ENCODE results near the gene SCGN. TPM values are rescaled to one million over a fixed set of nuclear protein-coding genes. Genes with fewer than 3 reads are reported as not detected.

Gene SCGN
- total and polyA plus RNA-seq, 2 of the 13 experiments (the other 11 are each of a cell fraction or from before 2014, with no cell fraction given), result 2.9 to 29.0 TPM

GRCh38 chr6:25669413-25669812, 17.4 kb downstream of the SCGN start:
- TF ChIP-seq ZNF430 (CRISPR knock-in tag; IDR thresholded peaks at IDR 0.05), result no peak
- DNase-seq (ENCODE audit: low spot score) (no peak), FAIRE-seq (no peak), ATAC-seq (no peak)
- H3K27me3 ChIP-seq (ENCODE audit: control insufficient read depth in 1 of 2, insufficient read depth in 2 of 2, low read length in 2 of 2), result peaks cover 0 to 1% of the 10 kb centered on the region in 2 experiments; a peak in 1 of 5 replicates
- no peaks in the 10 kb centered on the region for H3K9me3 ChIP-seq (ENCODE audit: low read length)
- intact Hi-C loops (cut with micrococcal nuclease; ENCODE audit: unreplicated experiment) (no loop called here), in situ Hi-C loops (cut with HindIII; ENCODE audit: extremely low pct_ligation_motif_present, low pct_unique_long_range_greater_than_20kb) (no loop called here)
- no peak overlapping the region for H3K9ac ChIP-seq (ENCODE audit: insufficient read depth, low read depth, low read length)
- H3K27ac ChIP-seq (ENCODE audit: extremely low read length, insufficient read depth, low read length), result no peak overlapping the region
- peaks cover 43% of the 10 kb centered on the region for H3K4me1 ChIP-seq (ENCODE audit: insufficient read depth, low read length)
- WGBS (ENCODE audit: low lambda C conversion rate), result 93% methylated on average over 5 of the region's 5 CpGs
- H3K4me2 ChIP-seq (ENCODE audit: low read depth, low read length), result no peak overlapping the region
- no peak overlapping the region for H3K4me3 ChIP-seq (replicated peaks in 1 of 3; ENCODE audit: insufficient read depth in 1 of 3, low read depth in 2 of 3, low read length in 3 of 3)
- H4K20me1 ChIP-seq (ENCODE audit: insufficient read depth, low read length), result no peaks in the 10 kb centered on the region
- POLR2A ChIA-PET, result interaction anchor here (0.7 kb wide), 1 partner anchor 194 kb away, joined by 3 read pairs; no protein-coding TSS in a partner anchor
- BruUV-seq (replicated peaks), result no TSS peak
- no peak overlapping the region for H2AFZ ChIP-seq (ENCODE audit: low read length)
- H3K36me3 ChIP-seq (replicated peaks in 1 of 2; ENCODE audit: control insufficient read depth in 1 of 2, insufficient read depth in 2 of 2, low read length in 2 of 2), result no peaks in the 10 kb centered on the region
- CTCF ChIA-PET (ENCODE audit: low intra/inter-chr PET ratio, low total read pairs), result no interaction called here
- H3K79me2 ChIP-seq (ENCODE audit: insufficient read depth, low read length), result no peaks in the 10 kb centered on the region

- H3K4me2 ChIP-seq (ENCODE audit: low read depth, low read length), result no peak overlapping the region
- peaks cover 0 to 1% of the 10 kb centered on the region in 2 experiments; a peak in 1 of 5 replicates for H3K27me3 ChIP-seq (ENCODE audit: control insufficient read depth in 1 of 2, insufficient read depth in 2 of 2, low read length in 2 of 2)
- no peaks in the 10 kb centered on the region for H3K9me3 ChIP-seq (ENCODE audit: low read length)
- H3K4me1 ChIP-seq (ENCODE audit: insufficient read depth, low read length), result peaks cover 37% of the 10 kb centered on the region
- H3K36me3 ChIP-seq (replicated peaks in 1 of 2; ENCODE audit: control insufficient read depth in 1 of 2, insufficient read depth in 2 of 2, low read length in 2 of 2), result no peaks in the 10 kb centered on the region
- H3K4me3 ChIP-seq (replicated peaks in 1 of 3; ENCODE audit: insufficient read depth in 1 of 3, low read depth in 2 of 3, low read length in 3 of 3), result no peak overlapping the region
- no peak overlapping the region for H3K27ac ChIP-seq (ENCODE audit: extremely low read length, insufficient read depth, low read length)
- intact Hi-C loops (cut with micrococcal nuclease; ENCODE audit: unreplicated experiment), result no loop called here
- WGBS (ENCODE audit: low lambda C conversion rate), result 29% methylated on average over 1 of the region's 1 CpG
- in situ Hi-C loops (cut with HindIII; ENCODE audit: extremely low pct_ligation_motif_present, low pct_unique_long_range_greater_than_20kb), result no loop called here
- DNase-seq (ENCODE audit: low spot score) (peak; percentile 31), FAIRE-seq (peak; percentile 51), ATAC-seq (peak; percentile 91)
- no peak overlapping the region for H2AFZ ChIP-seq (ENCODE audit: low read length)
- no peaks in the 10 kb centered on the region for H3K79me2 ChIP-seq (ENCODE audit: insufficient read depth, low read length)
- no peaks in the 10 kb centered on the region for H4K20me1 ChIP-seq (ENCODE audit: insufficient read depth, low read length)
- BruUV-seq (replicated peaks), result no TSS peak
- CTCF ChIA-PET (ENCODE audit: low intra/inter-chr PET ratio, low total read pairs), result no interaction called here
- POLR2A ChIA-PET, result interaction anchor here (1.3 kb wide), 1 partner anchor 28 kb away, joined by 5 read pairs; no protein-coding TSS in a partner anchor
- H3K9ac ChIP-seq (ENCODE audit: insufficient read depth, low read depth, low read length), result no peak overlapping the region
- TF ChIP-seq TFE3 (CRISPR knock-in tag; IDR thresholded peaks at IDR 0.05), result peak; percentile 71; the same call in 1 of the 2 replicates
- TF ChIP-seq FOXP1 (IDR thresholded peaks at IDR 0.05), result no peak
- TF ChIP-seq FOXP1 (CRISPR knock-in tag; IDR thresholded peaks at IDR 0.05), result peak; percentile 47; the same call in 1 of the 2 replicates
- peak; percentile 41; the same call in 1 of the 2 replicates for TF ChIP-seq HHEX (CRISPR knock-in tag; IDR thresholded peaks at IDR 0.05)
- TF ChIP-seq ZNF552 (CRISPR knock-in tag; IDR thresholded peaks at IDR 0.05; ENCODE audit: borderline replicate concordance), result no peak
- no peak for TF ChIP-seq KDM4B (CRISPR knock-in tag; IDR thresholded peaks at IDR 0.05)
- TF ChIP-seq BCL6 (CRISPR knock-in tag; IDR thresholded peaks at IDR 0.05), result peak; percentile 92
- 0 out of 2 replicates have a peak, but pooled peaks have one; percentile 16 for TF ChIP-seq HDAC2 (CRISPR knock-in tag; IDR thresholded peaks at IDR 0.05)
- 0 out of 2 replicates have a peak, but pooled peaks have one; percentile 21 for TF ChIP-seq ZMYM4 (CRISPR knock-in tag; IDR thresholded peaks at IDR 0.05)
- peak; percentile 84 for TF ChIP-seq MIXL1 (CRISPR knock-in tag; IDR thresholded peaks at IDR 0.05)
- TF ChIP-seq FLYWCH1 (CRISPR knock-in tag; IDR thresholded peaks at IDR 0.05), result no peak
- peak; percentile 30 for TF ChIP-seq SAP130 (CRISPR knock-in tag; IDR thresholded peaks at IDR 0.05; ENCODE audit: low read depth)
- TF ChIP-seq FOXK2 (IDR thresholded peaks at IDR 0.05), result peak; percentile 55; the same call in 1 of the 2 replicates
- no peak for TF ChIP-seq FOXA1 (IDR thresholded peaks at IDR 0.05)
- peak; percentile 80 for TF ChIP-seq FOXA1 (CRISPR knock-in tag; IDR thresholded peaks at IDR 0.05)
- no peak for TF ChIP-seq FOXO4 (CRISPR knock-in tag; conservative IDR thresholded peaks at IDR 0.05)
- TF ChIP-seq SOX5 (CRISPR knock-in tag; IDR thresholded peaks at IDR 0.05; ENCODE audit: borderline replicate concordance), result 0 out of 2 replicates have a peak, but pooled peaks have one; percentile 34
- TF ChIP-seq RARA (CRISPR knock-in tag; IDR thresholded peaks at IDR 0.05), result peak; percentile 47; the same call in 1 of the 2 replicates
- peak; percentile 44; the same call in 1 of the 2 replicates for TF ChIP-seq RXRB (CRISPR knock-in tag; IDR thresholded peaks at IDR 0.05; ENCODE audit: borderline replicate concordance)
- TF ChIP-seq FOXA3 (CRISPR knock-in tag; IDR thresholded peaks at IDR 0.05), result peak; percentile 82
These were observed 18.2 kb downstream of the SCGN start for GRCh38 chr6:25670208-25670607.
